ENCODE data around the gene RERE.

RERE gene

GRCh38 chr1:8344893-8345507 is 472.4 kb downstream of the RERE start:
- no peak overlapping the region for H3K4me3 ChIP-seq (replicated peaks; ENCODE audit: low read depth, low read length)
- no peak for DNase-seq (ENCODE audit: low read depth)
- TF ChIP-seq CTCF (IDR thresholded peaks at IDR 0.05; ENCODE audit: low read length, missing control alignments), result no peak

GRCh38 chr1:8343464-8344001 is 473.9 kb downstream of the RERE start:
- peak; percentile 96 for DNase-seq (ENCODE audit: low read depth)
- no peak for TF ChIP-seq CTCF (IDR thresholded peaks at IDR 0.05; ENCODE audit: low read length, missing control alignments)
- H3K4me3 ChIP-seq (replicated peaks; ENCODE audit: low read depth, low read length), result peak overlapping the region; percentile 25

GRCh38 chr1:8343044-8343443 is 474.4 kb downstream of the RERE start:
- no peak for TF ChIP-seq CTCF (IDR thresholded peaks at IDR 0.05; ENCODE audit: low read length, missing control alignments)
- DNase-seq (ENCODE audit: low read depth), result no peak
- H3K4me3 ChIP-seq (replicated peaks; ENCODE audit: low read depth, low read length), result no peak overlapping the region

GRCh38 chr1:8342325-8342724 is 475.1 kb downstream of the RERE start:
- DNase-seq (ENCODE audit: low read depth), result no peak
- no peak for TF ChIP-seq CTCF (IDR thresholded peaks at IDR 0.05; ENCODE audit: low read length, missing control alignments)
- H3K4me3 ChIP-seq (replicated peaks; ENCODE audit: low read depth, low read length), result no peak overlapping the region

GRCh38 chr1:8340448-8340847 is 477.0 kb downstream of the RERE start:
- no peak for TF ChIP-seq CTCF (IDR thresholded peaks at IDR 0.05; ENCODE audit: low read length, missing control alignments)
- H3K4me3 ChIP-seq (replicated peaks; ENCODE audit: low read depth, low read length), result no peak overlapping the region
- no peak for DNase-seq (ENCODE audit: low read depth)

GRCh38 chr1:8339203-8339600 is 478.2 kb downstream of the RERE start:
- H3K4me3 ChIP-seq (replicated peaks; ENCODE audit: low read depth, low read length), result no peak overlapping the region
- no peak for DNase-seq (ENCODE audit: low read depth)
- TF ChIP-seq CTCF (IDR thresholded peaks at IDR 0.05; ENCODE audit: low read length, missing control alignments), result no peak
